Caki2 (cell line): ENCODE measurements around the gene SAXO1. TPM values are rescaled to one million over a fixed set of nuclear protein-coding genes. Genes with fewer than 3 reads are reported as not detected.

Experiments
- DNase-seq: peaks from one replicate; pipeline ENCODE4 v3.0.0-alpha.2; 2015; ENCODE audit warnings: low read depth
- in situ Hi-C: cut with HindIII; loops from 2 replicates; pipeline ENCODE4 v1.10.0; 2016; ENCODE audit warnings: low sequenced_read_pairs, low pct_unique_long_range_greater_than_20kb, mixed read lengths
- total RNA-seq: library from RNA; depleted of rRNA; stranded (reverse); fragments of >200 nt; shearing (Covaris generic); gene quantifications from 2 replicates; pipeline ENCODE4 v1.2.3, GENCODE V29; 2014; ENCODE audit warnings: low replicate concordance; rRNA removed

The SAXO1 gene
- total RNA-seq, 1 experiment from 2014 or later = not detected

DNA sequence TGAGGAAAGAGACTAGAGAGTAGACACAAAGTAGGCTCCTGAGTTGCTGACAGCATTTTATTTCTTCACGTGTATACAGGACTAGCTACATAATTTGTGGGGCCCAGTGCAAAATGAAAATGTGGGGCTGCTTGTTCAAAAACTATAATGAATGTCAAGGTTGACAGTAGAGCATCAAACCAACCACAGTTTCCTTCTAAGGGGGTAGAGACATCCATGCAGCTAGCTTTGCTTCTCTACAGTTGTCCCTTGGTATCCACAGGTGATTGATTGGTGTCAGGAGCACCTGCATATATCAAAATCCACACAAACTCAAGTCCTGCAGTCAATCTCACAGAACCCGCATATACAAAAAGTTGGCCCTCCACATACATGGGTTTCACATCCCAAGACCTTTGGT, 129.6 kb downstream of the SAXO1 start:
- DNase-seq = no peak
- in situ Hi-C loops = no loop called here

DNA sequence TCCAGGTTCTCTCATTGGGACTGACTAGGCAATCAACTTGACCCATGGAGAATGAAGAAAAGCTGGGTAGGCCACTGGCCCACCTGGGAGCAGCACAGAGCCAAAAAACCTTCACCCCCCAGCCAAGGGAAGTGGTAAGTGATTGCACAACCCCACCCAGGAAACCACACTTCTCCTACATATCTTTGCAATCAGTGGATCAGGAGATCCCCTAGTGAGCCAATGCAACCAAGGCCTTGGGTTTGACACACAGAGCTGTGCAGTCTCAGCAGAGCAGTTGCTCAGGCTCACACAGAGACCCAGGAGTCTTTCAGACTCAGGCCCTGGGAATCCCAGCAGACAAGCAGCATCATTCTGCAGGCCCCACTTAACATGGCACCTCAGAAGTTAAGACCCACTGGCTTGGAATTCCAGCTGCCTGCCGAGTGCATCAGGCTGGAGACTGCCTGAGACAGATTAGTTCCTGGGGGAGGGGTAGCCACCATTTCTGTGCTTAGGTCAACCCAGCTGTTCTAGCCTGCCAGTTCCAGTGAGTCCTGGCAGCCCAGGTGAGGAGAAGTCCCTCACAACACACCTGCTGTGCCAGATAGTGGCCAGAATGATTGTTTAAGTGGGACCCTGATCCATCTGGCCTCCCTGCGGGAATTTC, 136.4 kb downstream of the SAXO1 start:
- DNase-seq = no peak
- in situ Hi-C loops = no loop called here

DNA sequence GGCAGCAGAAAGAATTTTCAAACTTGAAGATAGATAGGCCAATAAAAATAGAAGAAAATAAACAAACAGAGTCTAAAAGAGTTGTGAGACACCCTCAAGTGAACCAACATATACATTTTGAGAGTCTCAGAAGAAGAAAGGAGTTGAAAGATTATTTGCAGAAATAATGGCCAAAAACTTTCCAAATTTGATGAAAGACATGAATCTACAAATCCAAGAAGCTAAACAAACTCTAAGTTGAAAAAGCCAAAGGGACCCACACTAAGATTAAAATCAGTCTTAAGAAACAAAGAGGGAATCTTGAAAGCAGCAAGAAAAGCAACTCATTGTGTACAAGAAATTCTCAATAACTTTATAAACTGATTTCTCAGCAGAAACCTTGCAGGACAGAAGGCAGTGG, 137.0 kb downstream of the SAXO1 start:
- in situ Hi-C loops = no loop called here
- no peak for DNase-seq

DNA sequence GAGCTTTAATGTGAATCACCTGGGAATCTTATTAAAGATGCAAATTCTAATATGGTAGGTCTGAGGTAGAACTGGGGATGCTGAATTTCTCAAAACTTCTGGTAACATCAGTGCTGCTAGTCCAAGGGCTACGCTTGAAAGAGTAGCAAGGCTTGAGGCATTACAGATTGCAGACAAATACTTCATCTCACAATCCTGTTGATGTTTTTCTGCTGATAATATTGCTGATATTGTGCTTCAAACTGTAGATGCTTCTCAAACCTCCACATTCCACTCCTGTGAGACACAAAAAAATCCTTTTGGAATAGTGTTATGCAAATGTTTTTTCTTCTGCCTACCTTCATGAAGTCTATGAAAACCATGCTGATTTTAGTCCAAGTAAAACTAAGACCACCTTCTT, 139.5 kb downstream of the SAXO1 start:
- DNase-seq = no peak
- in situ Hi-C loops = no loop called here

DNA sequence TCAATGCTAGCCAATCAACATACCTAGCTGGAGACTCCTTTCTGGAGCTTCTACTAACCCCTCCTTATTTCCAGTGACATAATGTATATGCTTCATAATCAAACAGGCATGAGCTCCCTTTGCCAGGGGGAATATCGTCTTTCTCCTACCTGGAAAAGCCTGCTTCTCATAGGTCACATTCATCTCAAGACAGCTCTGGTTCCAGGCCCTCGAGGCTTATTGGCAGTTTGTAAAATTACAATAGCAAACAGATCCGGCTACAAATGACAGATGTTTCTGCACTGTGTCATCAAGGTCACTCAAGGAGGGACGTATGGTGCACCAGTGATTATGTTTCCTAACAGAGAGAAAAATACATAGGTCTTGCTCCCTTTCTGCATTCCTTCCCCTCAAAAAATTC, 140.0 kb downstream of the SAXO1 start:
- in situ Hi-C loops = no loop called here
- DNase-seq = no peak

DNA sequence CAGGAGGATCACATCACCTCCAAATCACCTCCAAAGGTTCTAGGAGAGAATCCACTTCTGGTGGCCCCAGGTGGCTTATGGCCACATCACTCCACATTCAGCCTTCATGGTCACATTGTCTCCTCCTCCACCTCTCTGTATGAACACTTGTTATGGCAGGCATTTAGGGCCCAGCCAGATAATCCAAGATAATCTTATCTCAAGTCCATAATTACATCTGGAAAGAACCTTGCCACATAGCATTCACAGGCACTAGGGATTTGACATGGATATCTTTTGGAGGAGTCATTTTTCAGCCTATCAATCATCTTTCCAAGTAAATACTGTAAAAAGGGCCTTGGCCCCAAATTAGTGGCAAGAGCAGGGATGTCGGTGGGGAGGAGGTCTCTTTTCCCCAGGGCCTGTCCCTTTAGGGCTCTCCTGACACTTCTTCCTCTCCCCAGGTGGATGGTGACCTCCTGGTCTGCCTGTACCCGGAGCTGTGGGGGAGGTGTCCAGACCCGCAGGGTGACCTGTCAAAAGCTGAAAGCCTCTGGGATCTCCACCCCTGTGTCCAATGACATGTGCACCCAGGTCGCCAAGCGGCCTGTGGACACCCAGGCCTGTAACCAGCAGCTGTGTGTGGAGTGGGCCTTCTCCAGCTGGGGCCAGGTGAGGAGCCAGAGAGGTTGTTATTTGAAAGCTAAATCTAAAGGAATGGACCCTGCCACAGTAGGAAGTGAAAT, 140.9 kb downstream of the SAXO1 start:
- in situ Hi-C loops = no loop called here
- no peak for DNase-seq

DNA sequence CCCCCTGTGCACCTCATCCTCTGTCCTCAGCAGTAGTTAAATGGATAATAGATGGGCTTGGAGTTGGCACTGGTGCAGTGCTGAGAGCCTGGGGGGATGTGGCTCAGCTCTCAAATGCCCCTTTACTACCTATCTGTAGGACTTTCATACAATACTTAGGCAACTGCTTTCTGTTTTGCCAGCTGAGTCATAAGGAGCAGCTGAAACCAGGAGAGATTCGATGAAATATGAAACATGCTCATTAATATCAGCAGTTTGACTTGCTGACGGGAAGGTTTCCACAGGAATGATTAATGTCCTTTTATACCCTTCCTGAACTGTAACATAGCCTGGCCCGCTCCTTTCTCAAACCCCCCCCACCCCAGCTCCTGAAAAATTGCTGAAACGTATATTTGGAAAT, 142.6 kb downstream of the SAXO1 start:
- in situ Hi-C loops = no loop called here
- DNase-seq = no peak

DNA sequence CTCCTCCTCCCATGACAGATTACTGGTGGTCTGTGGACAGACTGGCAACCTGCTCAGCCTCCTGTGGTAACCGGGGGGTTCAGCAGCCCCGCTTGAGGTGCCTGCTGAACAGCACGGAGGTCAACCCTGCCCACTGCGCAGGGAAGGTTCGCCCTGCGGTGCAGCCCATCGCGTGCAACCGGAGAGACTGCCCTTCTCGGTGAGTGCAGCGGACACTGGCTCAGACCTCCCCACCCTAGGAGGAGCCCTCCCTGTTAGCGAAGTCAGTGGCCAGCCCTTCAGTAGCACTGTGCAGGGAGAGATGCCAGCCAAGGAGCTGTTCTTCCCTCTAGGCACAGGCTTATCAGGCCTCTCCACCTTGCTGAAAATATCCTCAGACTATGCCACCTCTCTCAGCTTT, 143.5 kb downstream of the SAXO1 start:
- in situ Hi-C loops = no loop called here
- no peak for DNase-seq

DNA sequence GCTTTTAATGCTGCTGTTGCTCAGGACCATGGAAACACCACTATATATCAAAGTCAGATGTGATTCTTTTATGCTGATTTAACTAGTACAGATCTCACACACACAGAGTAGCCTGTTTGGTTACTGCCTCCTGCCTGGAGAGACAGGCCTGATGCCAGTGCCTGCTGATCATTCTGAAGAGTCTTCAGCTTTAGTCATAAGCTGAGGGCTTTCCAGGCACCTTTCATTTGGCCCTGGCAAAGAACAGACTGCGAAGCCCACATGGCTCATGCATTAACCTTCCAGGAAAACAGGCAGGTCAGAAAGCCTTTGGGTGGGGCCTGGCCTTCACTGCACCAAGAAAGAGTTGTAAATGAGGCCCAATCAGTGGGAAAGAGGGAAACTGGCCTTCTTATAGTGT, 144.7 kb downstream of the SAXO1 start:
- no peak for DNase-seq
- in situ Hi-C loops = no loop called here

DNA sequence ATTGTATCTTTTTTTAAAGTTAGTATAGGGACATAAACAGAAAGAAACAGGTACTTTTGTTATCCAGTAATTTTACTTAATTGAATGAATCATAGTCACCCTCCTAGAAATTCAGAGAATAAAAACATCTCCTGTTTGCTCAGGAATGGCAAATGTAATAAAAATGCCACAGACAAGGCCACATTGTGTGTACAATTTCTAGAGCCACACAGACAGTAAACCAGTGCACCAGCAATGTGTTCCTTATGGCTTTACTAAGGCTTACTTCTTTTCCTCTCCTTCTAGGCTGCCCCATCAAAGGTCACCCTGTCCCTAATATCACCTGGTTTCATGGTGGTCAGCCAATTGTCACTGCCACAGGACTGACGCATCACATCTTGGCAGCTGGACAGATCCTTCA, 145.5 kb downstream of the SAXO1 start:
- in situ Hi-C loops = no loop called here
- DNase-seq = no peak

DNA sequence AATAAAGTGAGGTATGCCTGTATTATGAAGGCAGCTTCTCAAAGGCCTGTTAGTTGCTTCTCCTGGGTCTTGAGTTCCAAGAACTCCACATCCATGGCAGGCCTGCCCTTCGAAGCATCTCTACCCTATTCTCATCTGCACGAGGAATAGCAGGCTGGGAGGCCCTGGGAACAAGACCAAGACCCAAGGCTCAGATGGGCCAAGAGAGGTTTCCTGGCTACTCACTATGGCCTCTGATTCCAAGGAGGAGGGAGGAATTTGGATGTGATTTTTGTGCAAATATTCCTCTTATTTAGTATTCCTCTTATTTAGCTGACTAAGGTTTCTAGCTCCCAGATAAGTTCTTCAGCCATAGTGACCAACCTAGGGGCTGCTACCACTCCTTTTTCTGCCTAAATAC, 151.3 kb downstream of the SAXO1 start:
- no peak for DNase-seq
- in situ Hi-C loops = no loop called here

DNA sequence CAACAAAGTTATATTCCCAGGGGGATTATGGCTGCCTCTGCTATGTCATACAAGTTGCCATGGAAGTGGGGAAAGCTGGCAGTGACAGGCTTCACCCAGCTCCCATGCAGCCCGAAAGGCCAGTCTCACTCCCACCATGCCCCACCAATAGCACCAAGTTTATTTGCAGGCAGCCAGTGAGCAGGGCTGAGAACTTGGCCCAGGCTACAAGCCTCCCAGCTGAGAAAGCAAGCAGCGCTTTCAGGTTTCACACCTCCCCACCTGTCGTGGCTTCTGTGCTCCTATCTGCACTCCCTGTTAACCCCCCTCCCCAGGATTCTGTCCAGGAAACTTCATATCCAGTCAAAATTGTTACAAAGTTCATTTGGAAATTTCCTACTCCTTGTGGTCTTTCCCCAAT, 155.0 kb downstream of the SAXO1 start:
- DNase-seq = no peak
- in situ Hi-C loops = no loop called here

Other genes starting within 250 kb of the SAXO1 start
- gene RRAGA, start 16.2 kb upstream of the SAXO1 start, total RNA-seq = 101 and 103 TPM in 2 replicates
- 16.7 and 17.0 TPM in 2 replicates for gene HAUS6, start 69.7 kb upstream of the SAXO1 start, total RNA-seq
- gene PLIN2, start 94.3 kb upstream of the SAXO1 start, total RNA-seq = 63.1 and 74.5 TPM in 2 replicates
- gene DENND4C, start 197.5 kb upstream of the SAXO1 start, total RNA-seq = 22.6 and 26.6 TPM in 2 replicates